Ishikawa (cell line): Measurements from ENCODE around the gene NR1H4.

Experiments used
- CREB1 ChIP-seq: IDR thresholded peaks from 2 replicates; pipeline ENCODE4 v1.6.1; 2012; ENCODE audit warnings: low read depth
- EP300 ChIP-seq: IDR thresholded peaks from 2 replicates; pipeline ENCODE4 v1.6.1; 2012; ENCODE audit warnings: borderline replicate concordance
- NFIC ChIP-seq: IDR thresholded peaks from 2 replicates; pipeline ENCODE4 v1.6.1; 2012
- RAD21 ChIP-seq: IDR thresholded peaks from 2 replicates; pipeline ENCODE4 v1.6.1; 2012; ENCODE audit warnings: low read depth
- TCF12 ChIP-seq: IDR thresholded peaks from 2 replicates; pipeline ENCODE4 v1.6.1; 2012; ENCODE audit warnings: low read depth
- TF ChIP-seq, protein P1 (sequence below): IDR thresholded peaks from 2 replicates; pipeline ENCODE4 v1.6.1; 2012

DNA sequence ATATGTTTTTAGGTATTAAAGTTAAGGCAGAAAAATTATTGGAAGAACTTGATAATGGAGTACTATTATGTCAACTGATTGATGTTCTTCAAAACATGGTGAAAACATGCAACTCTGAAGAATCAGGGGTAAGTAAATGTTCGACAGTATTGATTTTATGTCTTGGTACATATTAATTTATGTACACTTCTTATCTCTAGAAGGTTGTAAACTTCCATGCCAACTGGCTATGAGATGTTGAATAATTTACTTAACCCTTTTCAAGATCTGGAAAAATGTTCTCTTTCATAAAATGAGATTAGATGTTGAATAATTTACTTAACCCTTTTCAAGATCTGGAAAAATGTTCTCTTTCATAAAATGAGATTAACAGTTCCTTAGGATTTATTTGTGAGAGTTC lies 128.0 kb downstream of the NR1H4 start:
- TF ChIP-seq TCF12, result no peak
- no peak for TF ChIP-seq EP300
- no peak for TF ChIP-seq RAD21
- TF ChIP-seq, protein P1, sequence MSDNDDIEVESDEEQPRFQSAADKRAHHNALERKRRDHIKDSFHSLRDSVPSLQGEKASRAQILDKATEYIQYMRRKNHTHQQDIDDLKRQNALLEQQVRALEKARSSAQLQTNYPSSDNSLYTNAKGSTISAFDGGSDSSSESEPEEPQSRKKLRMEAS, result no peak
- TF ChIP-seq CREB1, result no peak
- no peak for TF ChIP-seq NFIC
